HEK293 (cell line): Measurements from ENCODE around the gene IGF1R.

Source experiments
- CTCF ChIA-PET: fragments of 350-600 bp; formaldehyde crosslinking; extraction: SDS; loops from one replicate; lab custom pipeline; 2021; ENCODE audit warnings: antibody characterized with exemption; lab: Yijun Ruan, JAX
- POLR2A ChIA-PET: fragments of 300-600 bp; formaldehyde crosslinking; extraction: SDS; loops from one replicate; lab custom pipeline; 2020; ENCODE audit warnings: antibody characterized with exemption, inconsistent platforms; lab: Yijun Ruan, JAX
- H3K27ac ChIP-seq: fragments of 200-500 bp; sonication (Bioruptor generic); 2 replicates; pipeline ENCODE4 v1.5.1; 2014; ENCODE audit warnings: low read depth, low read length, control low read depth, inconsistent platforms; ENCODE audit errors: extremely low read depth
- H3K36me3 ChIP-seq, 2 experiments: fragments of 200-500 bp in 1 of 2; sonication (Bioruptor generic) in 1 of 2; 1 replicate in 1 of 2; 2 replicates in 1 of 2; pipeline ENCODE4 v1.5.1; 2014 to 2017; ENCODE audit warnings: inconsistent platforms in 2 of 2, low read length in 2 of 2; ENCODE audit not compliant: control insufficient read depth in 2 of 2, insufficient read depth in 1 of 2
- H3K4me1 ChIP-seq: fragments of 200-500 bp; sonication (Bioruptor generic); 2 replicates; pipeline ENCODE4 v1.5.1; 2014; ENCODE audit warnings: mild to moderate bottlenecking, low read length, inconsistent platforms; ENCODE audit not compliant: control insufficient read depth, insufficient read depth
- H3K4me3 ChIP-seq: 2 replicates; pipeline ENCODE4 v1.5.1; 2011; ENCODE audit warnings: low read depth, mild to moderate bottlenecking, control low read depth, low read length, moderate library complexity
- H3K9me3 ChIP-seq: fragments of 200-500 bp; sonication (Bioruptor generic); 2 replicates; pipeline ENCODE4 v1.5.1; 2014; ENCODE audit warnings: low read depth, low read length, inconsistent platforms; ENCODE audit not compliant: control insufficient read depth, insufficient read depth
- BCL11A ChIP-seq: fragments of 450-650 bp; formaldehyde crosslinking; IDR thresholded peaks from 2 replicates; pipeline ENCODE4 v1.5.1; 2016; ENCODE audit warnings: low read depth, missing biosample characterization, missing genetic modification characterization
- EGR2 ChIP-seq: fragments of 450-650 bp; formaldehyde crosslinking; IDR thresholded peaks from 2 replicates; pipeline ENCODE4 v1.5.1; 2016; ENCODE audit warnings: low read depth, missing biosample characterization, missing genetic modification characterization
- MYNN ChIP-seq: fragments of 450-650 bp; formaldehyde crosslinking; IDR thresholded peaks from 2 replicates; pipeline ENCODE4 v1.5.1; 2016; ENCODE audit warnings: missing biosample characterization, missing genetic modification characterization, borderline replicate concordance
- MZF1 ChIP-seq: fragments of 450-650 bp; formaldehyde crosslinking; IDR thresholded peaks from 2 replicates; pipeline ENCODE4 v1.5.1; 2017; ENCODE audit warnings: missing biosample characterization, missing genetic modification characterization, borderline replicate concordance
- OVOL3 ChIP-seq: fragments of 450-650 bp; formaldehyde crosslinking; IDR thresholded peaks from 2 replicates; pipeline ENCODE4 v1.5.1; 2016; ENCODE audit warnings: missing biosample characterization, missing genetic modification characterization
- PRDM4 ChIP-seq: fragments of 450-650 bp; formaldehyde crosslinking; IDR thresholded peaks from 2 replicates; pipeline ENCODE4 v1.5.1; 2017; ENCODE audit warnings: missing biosample characterization, missing genetic modification characterization
- SCRT1 ChIP-seq: fragments of 450-650 bp; formaldehyde crosslinking; IDR thresholded peaks from 2 replicates; pipeline ENCODE4 v1.5.1; 2016; ENCODE audit warnings: missing biosample characterization, missing genetic modification characterization, borderline replicate concordance
- TCF7L2 ChIP-seq: IDR thresholded peaks from 2 replicates; pipeline ENCODE4 v1.6.1; 2011; ENCODE audit warnings: low read depth, mild to moderate bottlenecking, inconsistent platforms, low read length, moderate library complexity, borderline replicate concordance
- ZBTB1 ChIP-seq: fragments of 450-650 bp; formaldehyde crosslinking; IDR thresholded peaks from 2 replicates; pipeline ENCODE4 v1.5.1; 2016; ENCODE audit warnings: missing biosample characterization, missing genetic modification characterization
- ZEB2 ChIP-seq: fragments of 450-650 bp; formaldehyde crosslinking; IDR thresholded peaks from 2 replicates; pipeline ENCODE4 v1.5.1; 2016; ENCODE audit warnings: missing biosample characterization, missing genetic modification characterization
- ZFP3 ChIP-seq: fragments of 450-650 bp; formaldehyde crosslinking; IDR thresholded peaks from 2 replicates; pipeline ENCODE4 v1.5.1; 2016; ENCODE audit warnings: low read depth, missing biosample characterization, missing genetic modification characterization
- ZNF155 ChIP-seq: fragments of 450-650 bp; formaldehyde crosslinking; IDR thresholded peaks from 2 replicates; pipeline ENCODE4 v1.5.1; 2016; ENCODE audit warnings: missing biosample characterization, missing genetic modification characterization
- ZNF214 ChIP-seq: fragments of 450-650 bp; formaldehyde crosslinking; IDR thresholded peaks from 2 replicates; pipeline ENCODE4 v1.5.1; 2017; ENCODE audit warnings: missing biosample characterization, mild to moderate bottlenecking, missing genetic modification characterization, borderline replicate concordance
- ZNF324 ChIP-seq: fragments of 450-650 bp; formaldehyde crosslinking; IDR thresholded peaks from 2 replicates; pipeline ENCODE4 v1.5.1; 2016; ENCODE audit warnings: missing biosample characterization, missing genetic modification characterization
- ZNF354C ChIP-seq: fragments of 450-650 bp; formaldehyde crosslinking; IDR thresholded peaks from 2 replicates; pipeline ENCODE4 v1.5.1; 2016; ENCODE audit warnings: missing biosample characterization, missing genetic modification characterization, low read depth, borderline replicate concordance
- ZNF398 ChIP-seq: fragments of 450-650 bp; formaldehyde crosslinking; IDR thresholded peaks from 2 replicates; pipeline ENCODE4 v1.5.1; 2017; ENCODE audit warnings: missing biosample characterization, missing genetic modification characterization
- ZNF416 ChIP-seq: fragments of 450-650 bp; formaldehyde crosslinking; IDR thresholded peaks from 2 replicates; pipeline ENCODE4 v1.5.1; 2016; ENCODE audit warnings: missing biosample characterization, missing genetic modification characterization
- ZNF433 ChIP-seq: fragments of 450-650 bp; formaldehyde crosslinking; IDR thresholded peaks from 2 replicates; pipeline ENCODE4 v1.5.1; 2016; ENCODE audit warnings: missing biosample characterization, missing genetic modification characterization, low read depth
- ZNF530 ChIP-seq: fragments of 450-650 bp; formaldehyde crosslinking; IDR thresholded peaks from 2 replicates; pipeline ENCODE4 v1.5.1; 2016; ENCODE audit warnings: low read depth, missing biosample characterization, missing genetic modification characterization
- ZNF544 ChIP-seq: fragments of 450-650 bp; formaldehyde crosslinking; IDR thresholded peaks from 2 replicates; pipeline ENCODE4 v1.5.0; 2017; ENCODE audit warnings: missing biosample characterization, missing genetic modification characterization
- ZNF549 ChIP-seq: fragments of 450-650 bp; IDR thresholded peaks from 2 replicates; pipeline ENCODE4 v1.5.1; 2018; ENCODE audit warnings: missing biosample characterization, missing genetic modification characterization, mild to moderate bottlenecking, inconsistent platforms, moderate library complexity
- ZNF561 ChIP-seq: fragments of 450-650 bp; IDR thresholded peaks from 2 replicates; pipeline ENCODE4 v1.5.1; 2018; ENCODE audit warnings: missing biosample characterization, missing genetic modification characterization, borderline replicate concordance
- ZNF585B ChIP-seq: fragments of 450-650 bp; formaldehyde crosslinking; IDR thresholded peaks from 2 replicates; pipeline ENCODE4 v1.5.1; 2016; ENCODE audit warnings: missing biosample characterization, missing genetic modification characterization

IGF1R gene

DNA sequence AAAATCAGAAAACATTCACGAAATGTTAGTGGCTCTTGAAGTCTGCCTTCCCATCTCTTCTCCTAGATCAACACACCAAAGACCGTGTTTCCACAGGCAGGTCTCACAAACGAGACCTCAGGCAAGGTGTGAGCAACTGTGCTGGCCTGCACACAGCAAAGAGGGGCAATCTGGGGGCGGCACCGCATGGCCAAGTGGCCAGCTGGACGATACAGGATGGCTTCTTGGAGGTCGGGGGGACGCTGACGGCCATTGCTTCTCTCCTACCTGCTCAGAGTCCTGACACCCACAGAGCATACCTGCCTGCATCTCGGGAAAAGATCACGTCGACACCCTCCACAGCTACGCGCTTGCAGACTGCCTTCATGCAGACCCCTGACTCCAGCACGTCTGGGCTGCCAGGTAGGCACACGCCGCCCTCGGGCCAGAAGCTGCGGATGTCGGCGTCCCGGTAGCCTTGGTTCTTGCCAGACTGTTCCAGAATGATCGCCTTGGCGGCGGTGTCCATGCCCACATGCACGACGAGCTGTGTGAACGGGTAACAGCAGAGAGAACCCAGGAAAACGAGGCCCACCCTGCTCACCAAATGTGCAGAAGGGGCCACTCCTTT, 320.9 kb downstream of the IGF1R start (continued):
- TF ChIP-seq OVOL3 (tag by site-specific recombination) (no peak), ZNF549 (no peak), MZF1 (tag by site-specific recombination) (no peak), MYNN (tag by site-specific recombination) (no peak), ZNF585B (tag by site-specific recombination) (no peak)

DNA sequence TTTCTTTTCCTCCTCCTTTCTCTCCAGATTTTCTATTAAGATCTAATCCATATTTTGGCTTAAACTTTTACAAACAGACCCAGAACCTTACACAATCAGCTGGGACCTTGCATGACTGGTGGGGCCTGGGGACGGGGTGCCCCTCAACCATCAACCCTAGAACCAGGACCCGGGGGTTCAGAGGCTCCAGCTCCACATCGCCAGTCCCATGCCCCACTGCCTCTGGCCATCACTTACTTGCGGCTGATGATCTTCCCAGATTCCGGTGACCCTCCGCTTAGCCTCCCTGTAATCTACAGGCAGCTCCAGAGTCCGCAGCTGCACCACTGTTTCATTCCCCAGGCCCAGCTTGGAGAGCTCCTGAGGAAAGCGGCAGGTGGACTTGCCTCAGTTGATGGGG, 322.5 kb downstream of the IGF1R start:
- no peak overlapping the region for H3K27ac ChIP-seq
- no peak overlapping the region for H3K4me3 ChIP-seq
- POLR2A ChIA-PET = interaction anchor here (0.7 kb wide), 1 partner anchor 32 kb away, joined by 3 read pairs; no protein-coding TSS in a partner anchor
- H3K4me1 ChIP-seq = no peaks in the 10 kb centered on the region
- CTCF ChIA-PET = interaction anchor here (0.7 kb wide), 1 partner anchor 26 kb away, joined by 4 read pairs; no protein-coding TSS in a partner anchor
- H3K9me3 ChIP-seq = no peaks in the 10 kb centered on the region
- no peaks in the 10 kb centered on the region for H3K36me3 ChIP-seq
- TF ChIP-seq ZNF214 (no peak), ZNF324 (tag by site-specific recombination) (no peak), SCRT1 (tag by site-specific recombination) (no peak), ZNF544 (no peak), PRDM4 (tag by site-specific recombination) (no peak), ZBTB1 (tag by site-specific recombination) (no peak), ZEB2 (tag by site-specific recombination) (no peak), ZNF398 (tag by site-specific recombination) (no peak), EGR2 (tag by site-specific recombination) (no peak), BCL11A (tag by site-specific recombination) (no peak), ZNF155 (tag by site-specific recombination) (no peak), ZNF416 (tag by site-specific recombination) (no peak), ZNF433 (no peak), ZNF561 (tag by site-specific recombination) (no peak), ZNF530 (tag by site-specific recombination) (no peak), ZFP3 (tag by site-specific recombination) (no peak), ZNF354C (tag by site-specific recombination) (no peak), TCF7L2 (no peak)
